Dermis microvascular lymphatic vessel endothelial cell (primary cell): ENCODE results near the gene JADE1. TPM values are rescaled to one million over a fixed set of nuclear protein-coding genes. Genes with fewer than 3 reads are reported as not detected.

ENCODE experiments used
- DNase-seq, 2 donors: peaks; one replicate each; pipeline versions ENCODE4 v3.0.0 to v3.0.0-alpha.2; 2010; ENCODE audit warnings: low read depth in 2 of 2
- total RNA-seq: library from RNA; depleted of rRNA; stranded (reverse); fragments of >200 nt; gene quantifications from 2 replicates; pipeline ENCODE4 v1.2.1, GENCODE V29; 2014

The JADE1 gene
- total RNA-seq: 8.2 and 8.6 TPM in 2 replicates

DNA sequence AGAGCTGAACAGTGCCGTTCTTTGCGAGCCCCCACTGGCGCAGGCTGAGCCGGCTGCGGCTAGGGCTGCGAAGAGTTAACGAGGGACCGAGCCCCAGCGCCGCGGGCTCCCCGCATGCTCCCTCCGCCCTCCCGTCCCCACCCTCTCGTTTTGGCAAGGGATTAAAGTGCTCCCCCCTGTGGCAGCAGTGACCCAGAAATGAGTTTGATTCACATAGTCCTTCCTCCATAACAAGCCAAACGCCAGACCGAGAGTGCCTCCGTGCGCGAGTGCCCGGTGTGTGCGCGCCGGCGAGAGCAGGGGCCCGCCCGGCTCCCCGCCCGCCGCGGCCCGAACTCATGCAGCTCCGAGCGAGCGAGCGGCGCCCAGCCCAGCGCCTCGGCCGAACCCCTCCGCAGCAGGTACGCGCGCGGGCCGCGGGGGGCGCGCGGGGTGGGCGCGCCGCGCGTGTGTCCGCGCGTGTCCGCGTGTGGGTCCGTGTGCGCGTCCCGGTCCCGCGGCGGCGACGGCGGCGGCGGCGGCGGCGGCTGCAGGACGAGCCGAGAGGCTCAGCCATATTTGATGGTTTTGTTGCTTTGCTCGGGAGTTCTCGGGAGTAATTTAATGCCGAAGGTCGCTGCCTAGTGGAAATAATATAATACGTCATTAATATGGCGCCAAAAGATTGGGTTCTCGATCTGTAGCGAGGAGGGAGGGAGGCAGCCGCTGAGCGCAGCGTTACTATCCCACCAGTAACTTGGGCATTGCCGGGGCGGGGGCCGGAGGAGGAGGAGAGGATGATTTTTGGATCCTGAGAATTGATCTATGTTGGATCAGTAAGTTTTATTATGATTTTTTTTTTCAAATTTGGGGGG is at the start of gene JADE1:
TSS of gene JADE1 (plus strand) at position 224 of the 854 bp plus-strand sequence. CDS start 22,059 bp downstream, outside the sequence.
- peak; percentile 90 to 94 for DNase-seq

DNA sequence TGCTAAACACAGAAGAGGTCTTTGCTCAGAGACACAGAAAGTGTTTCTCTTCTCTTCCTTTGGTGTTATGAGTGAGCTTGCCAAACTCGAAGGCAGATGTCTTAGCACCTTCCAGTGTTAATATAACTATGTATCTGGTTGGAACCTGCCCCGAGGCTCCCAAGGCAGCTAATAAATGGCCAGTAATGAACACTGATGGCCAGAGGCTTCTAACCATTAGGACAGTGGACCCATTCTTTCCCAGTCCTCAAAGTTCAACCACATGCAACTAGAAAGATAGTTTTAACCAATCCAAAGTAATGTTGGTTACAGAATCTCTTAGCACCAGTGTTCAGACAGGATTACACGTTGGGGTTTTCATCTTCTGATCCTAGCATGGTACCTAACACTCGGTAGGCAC is 42.7 kb upstream of the JADE1 start:
- DNase-seq: no peak

- DNase-seq: no peak
These were observed 41.0 kb upstream of the JADE1 start for GRCh38 chr4:128768373-128768996.

DNA sequence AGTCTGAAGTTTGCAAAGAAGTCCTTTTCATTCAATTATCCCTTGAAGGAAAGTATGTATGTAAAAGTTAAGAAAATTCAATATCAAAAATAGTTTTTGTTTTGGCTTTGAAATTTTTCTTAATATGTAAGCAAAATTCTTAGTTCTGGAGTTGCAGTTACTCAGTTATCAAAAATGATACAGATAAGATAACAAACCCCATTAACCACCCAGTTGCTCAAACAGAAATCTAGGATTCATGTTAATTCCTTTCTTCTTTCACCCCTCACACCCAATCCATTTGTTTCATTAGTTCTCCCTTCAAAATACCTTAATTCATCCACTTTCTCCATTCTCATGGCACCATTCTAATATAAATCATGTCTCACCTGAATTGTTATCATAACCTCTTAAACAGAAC is 40.5 kb upstream of the JADE1 start:
- no peak for DNase-seq

DNA sequence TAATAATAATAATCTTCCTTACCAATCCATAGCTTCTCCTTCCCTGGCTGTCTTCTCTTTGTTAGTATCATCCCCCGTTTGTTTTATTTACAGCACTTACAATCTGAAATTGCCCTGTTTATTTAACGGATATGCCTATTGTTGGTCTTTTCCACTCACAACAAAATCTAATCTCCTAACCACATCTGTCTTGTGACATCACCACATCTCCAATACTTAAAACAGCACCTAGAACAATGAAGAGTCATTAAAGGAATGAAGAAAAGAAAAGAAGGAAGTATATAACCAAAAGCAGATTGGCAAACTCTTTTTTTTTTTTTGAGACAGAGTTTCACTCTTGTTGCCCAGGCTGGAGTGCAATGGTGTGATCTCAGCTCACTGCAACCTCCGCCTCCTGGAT is 38.7 kb upstream of the JADE1 start:
- no peak for DNase-seq

- DNase-seq: no peak
These were observed 34.0 kb upstream of the JADE1 start for GRCh38 chr4:128775477-128775876.

DNA sequence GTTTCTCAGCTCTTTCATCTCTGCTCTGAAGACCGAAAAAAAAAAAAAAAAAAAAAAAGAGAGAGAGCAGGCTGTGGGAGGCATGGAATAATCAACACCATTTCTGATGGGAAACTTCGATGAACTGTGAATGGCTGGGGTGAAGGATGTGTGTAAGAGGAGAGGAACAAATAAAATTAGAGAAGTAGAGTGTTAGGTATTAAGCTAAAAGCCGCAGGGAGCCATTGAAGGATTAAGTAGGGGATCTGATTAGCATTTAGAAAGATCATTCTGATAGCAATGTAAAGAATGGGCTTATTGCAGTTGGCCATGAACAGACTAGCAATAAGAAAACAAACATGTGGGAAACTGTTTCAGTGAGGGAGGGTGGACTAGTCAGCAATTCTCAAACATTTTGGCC is 33.6 kb upstream of the JADE1 start:
- no peak for DNase-seq

GRCh38 chr4:128776794-128777216 is 32.7 kb upstream of the JADE1 start:
- peak in 1 of 2 donors; percentile 40 for DNase-seq

DNA sequence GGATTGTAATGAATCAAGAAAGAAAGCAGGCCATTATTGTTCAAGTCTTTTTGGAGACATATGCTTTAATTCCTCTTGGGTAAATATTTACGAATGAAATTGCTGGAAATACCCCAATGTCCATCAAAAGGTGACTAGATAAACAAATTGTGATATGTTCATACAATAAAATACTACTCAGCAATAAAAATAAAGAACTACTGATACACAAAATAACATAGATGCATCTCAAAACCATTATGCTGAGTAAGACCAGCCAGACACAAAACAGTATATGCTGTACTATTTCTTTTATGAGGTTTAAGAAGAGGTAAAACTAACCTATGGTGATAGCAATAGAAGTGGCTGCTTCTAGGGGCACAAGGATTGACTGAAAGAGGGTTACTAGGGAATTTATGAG is 28.8 kb upstream of the JADE1 start:
- DNase-seq: no peak

- DNase-seq: peak; percentile 7 to 14
These were observed 27.3 kb upstream of the JADE1 start for GRCh38 chr4:128782076-128782715.

- DNase-seq: no peak
These were observed 26.5 kb upstream of the JADE1 start for GRCh38 chr4:128782875-128783614.

GRCh38 chr4:128787509-128788311 is 21.8 kb upstream of the JADE1 start:
- DNase-seq: no peak

GRCh38 chr4:128793859-128794672 is 15.4 kb upstream of the JADE1 start:
- no peak for DNase-seq

GRCh38 chr4:128796934-128797333 is 12.6 kb upstream of the JADE1 start:
- DNase-seq: no peak

DNA sequence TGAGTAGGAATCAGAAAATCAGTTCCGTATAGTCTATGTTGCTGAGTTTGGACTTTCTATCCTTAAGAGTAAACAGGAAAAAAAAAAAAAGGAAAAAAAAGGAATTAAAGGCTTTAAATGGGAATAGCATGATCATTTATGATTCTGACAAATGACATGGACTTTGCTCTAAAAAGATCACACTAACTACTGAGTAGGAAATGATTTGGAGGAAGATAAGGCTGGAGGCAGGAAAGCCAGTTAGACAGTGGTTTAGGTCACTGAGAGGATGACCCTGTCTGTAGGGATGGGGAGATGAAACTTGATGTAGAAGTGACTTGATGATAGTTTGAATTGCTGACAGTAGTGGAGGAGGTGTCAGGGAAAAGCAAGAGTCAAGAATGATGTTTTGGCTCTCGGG is 9.2 kb upstream of the JADE1 start:
- DNase-seq: no peak

DNA sequence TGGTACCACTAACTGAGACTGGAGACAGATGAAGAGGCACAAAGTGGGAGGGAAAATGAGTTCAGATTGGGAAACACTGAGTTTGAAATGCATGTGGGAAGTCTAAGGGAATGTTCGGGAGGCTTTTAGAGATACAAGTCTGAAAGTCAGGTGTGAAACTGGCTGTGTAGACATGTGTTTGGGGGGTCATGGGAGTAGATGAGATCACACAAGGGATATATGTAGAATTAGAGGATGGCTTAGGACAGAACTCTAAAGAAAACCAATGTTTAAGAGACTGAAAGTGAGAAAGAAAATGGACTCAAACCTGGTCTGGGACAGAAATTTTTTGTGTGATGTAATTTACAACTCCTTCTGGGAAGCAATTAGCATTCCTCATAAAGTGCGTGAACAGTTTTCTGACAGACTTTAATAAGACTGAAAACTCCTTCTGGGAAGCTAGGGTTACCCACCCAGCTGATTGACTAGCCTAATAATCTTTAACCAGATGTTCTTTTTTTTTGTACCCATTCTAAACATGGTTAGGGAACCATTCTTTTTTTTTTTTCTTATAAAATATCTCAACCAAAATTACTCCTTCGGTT is 8.7 kb upstream of the JADE1 start:
- no peak for DNase-seq

GRCh38 chr4:128802680-128803628 is 6.5 kb upstream of the JADE1 start:
- no peak for DNase-seq

GRCh38 chr4:128803783-128804182 is 5.7 kb upstream of the JADE1 start:
- no peak for DNase-seq
